ENCODE data around the gene JAM3.

DNA sequence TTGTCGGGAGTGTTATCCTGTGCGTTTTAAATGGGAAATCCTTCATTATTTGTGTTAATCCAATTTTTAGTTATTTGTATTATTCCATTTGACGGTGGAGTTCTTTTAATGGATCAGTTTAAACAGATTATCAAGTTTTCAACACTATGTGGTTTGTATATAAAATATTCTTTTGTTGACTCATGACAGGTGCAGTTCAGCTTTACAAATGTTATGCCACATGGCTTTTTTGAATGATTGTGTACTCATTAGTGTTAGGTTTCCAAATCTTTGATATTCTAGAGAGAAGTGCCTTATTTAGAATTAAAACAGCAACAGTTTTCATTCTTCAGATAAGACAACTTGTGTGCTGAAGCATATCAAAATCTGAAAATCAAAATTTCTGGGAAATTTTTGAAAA lies 2.4 kb downstream of the JAM3 start:
- TF ChIP-seq, protein P1, sequence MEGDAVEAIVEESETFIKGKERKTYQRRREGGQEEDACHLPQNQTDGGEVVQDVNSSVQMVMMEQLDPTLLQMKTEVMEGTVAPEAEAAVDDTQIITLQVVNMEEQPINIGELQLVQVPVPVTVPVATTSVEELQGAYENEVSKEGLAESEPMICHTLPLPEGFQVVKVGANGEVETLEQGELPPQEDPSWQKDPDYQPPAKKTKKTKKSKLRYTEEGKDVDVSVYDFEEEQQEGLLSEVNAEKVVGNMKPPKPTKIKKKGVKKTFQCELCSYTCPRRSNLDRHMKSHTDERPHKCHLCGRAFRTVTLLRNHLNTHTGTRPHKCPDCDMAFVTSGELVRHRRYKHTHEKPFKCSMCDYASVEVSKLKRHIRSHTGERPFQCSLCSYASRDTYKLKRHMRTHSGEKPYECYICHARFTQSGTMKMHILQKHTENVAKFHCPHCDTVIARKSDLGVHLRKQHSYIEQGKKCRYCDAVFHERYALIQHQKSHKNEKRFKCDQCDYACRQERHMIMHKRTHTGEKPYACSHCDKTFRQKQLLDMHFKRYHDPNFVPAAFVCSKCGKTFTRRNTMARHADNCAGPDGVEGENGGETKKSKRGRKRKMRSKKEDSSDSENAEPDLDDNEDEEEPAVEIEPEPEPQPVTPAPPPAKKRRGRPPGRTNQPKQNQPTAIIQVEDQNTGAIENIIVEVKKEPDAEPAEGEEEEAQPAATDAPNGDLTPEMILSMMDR (conservative IDR thresholded peaks at IDR 0.05), result no peak
- TF ChIP-seq ZFX (IDR thresholded peaks at IDR 0.05), result no peak

All from C4-2B (cell line).